HEK293 (cell line): ENCODE data around the gene JMJD7.

Experiments
- CTCF ChIA-PET: fragments of 350-600 bp; formaldehyde crosslinking; extraction: SDS; loops from one replicate; lab custom pipeline; 2021; ENCODE audit warnings: antibody characterized with exemption; lab: Yijun Ruan, JAX
- POLR2A ChIA-PET: fragments of 300-600 bp; formaldehyde crosslinking; extraction: SDS; loops from one replicate; lab custom pipeline; 2020; ENCODE audit warnings: antibody characterized with exemption, inconsistent platforms; lab: Yijun Ruan, JAX
- H3K27ac ChIP-seq: fragments of 200-500 bp; sonication (Bioruptor generic); 2 replicates; pipeline ENCODE4 v1.5.1; 2014; ENCODE audit warnings: low read depth, low read length, control low read depth, inconsistent platforms; ENCODE audit errors: extremely low read depth
- H3K36me3 ChIP-seq, 2 experiments: fragments of 200-500 bp in 1 of 2; sonication (Bioruptor generic) in 1 of 2; 1 replicate in 1 of 2; 2 replicates in 1 of 2; pipeline ENCODE4 v1.5.1; 2014 to 2017; ENCODE audit warnings: inconsistent platforms in 2 of 2, low read length in 2 of 2; ENCODE audit not compliant: control insufficient read depth in 2 of 2, insufficient read depth in 1 of 2
- H3K4me1 ChIP-seq: fragments of 200-500 bp; sonication (Bioruptor generic); 2 replicates; pipeline ENCODE4 v1.5.1; 2014; ENCODE audit warnings: mild to moderate bottlenecking, low read length, inconsistent platforms; ENCODE audit not compliant: control insufficient read depth, insufficient read depth
- H3K4me3 ChIP-seq: 2 replicates; pipeline ENCODE4 v1.5.1; 2011; ENCODE audit warnings: low read depth, mild to moderate bottlenecking, control low read depth, low read length, moderate library complexity
- H3K9me3 ChIP-seq: fragments of 200-500 bp; sonication (Bioruptor generic); 2 replicates; pipeline ENCODE4 v1.5.1; 2014; ENCODE audit warnings: low read depth, low read length, inconsistent platforms; ENCODE audit not compliant: control insufficient read depth, insufficient read depth
- BCL11A ChIP-seq: fragments of 450-650 bp; formaldehyde crosslinking; IDR thresholded peaks from 2 replicates; pipeline ENCODE4 v1.5.1; 2016; ENCODE audit warnings: low read depth, missing biosample characterization, missing genetic modification characterization
- BCL11B ChIP-seq: fragments of 450-650 bp; formaldehyde crosslinking; IDR thresholded peaks from 2 replicates; pipeline ENCODE4 v1.5.1; 2016; ENCODE audit warnings: low read depth, missing biosample characterization, missing genetic modification characterization
- FEZF1 ChIP-seq: fragments of 450-650 bp; formaldehyde crosslinking; IDR thresholded peaks from 2 replicates; pipeline ENCODE4 v1.5.1; 2016; ENCODE audit warnings: missing biosample characterization, missing genetic modification characterization
- GLI2 ChIP-seq: fragments of 450-650 bp; formaldehyde crosslinking; IDR thresholded peaks from 2 replicates; pipeline ENCODE4; 2017; ENCODE audit warnings: missing biosample characterization, missing genetic modification characterization, low read depth, borderline replicate concordance
- HOXC10 ChIP-seq: sonication (generic); formaldehyde crosslinking; IDR thresholded peaks from 2 replicates; pipeline ENCODE4 v1.8.1; 2023; ENCODE audit warnings: mild to moderate bottlenecking, missing genetic modification reagents
- HOXD13 ChIP-seq: sonication (generic); formaldehyde crosslinking; IDR thresholded peaks from 2 replicates; pipeline ENCODE4 v1.8.0; 2022; ENCODE audit warnings: missing genetic modification reagents, borderline replicate concordance
- IKZF3 ChIP-seq: fragments of 450-650 bp; IDR thresholded peaks from 2 replicates; pipeline ENCODE4 v1.5.0; 2018; ENCODE audit warnings: missing biosample characterization, mild to moderate bottlenecking, missing genetic modification characterization, moderate library complexity
- OVOL3 ChIP-seq: fragments of 450-650 bp; formaldehyde crosslinking; IDR thresholded peaks from 2 replicates; pipeline ENCODE4 v1.5.1; 2016; ENCODE audit warnings: missing biosample characterization, missing genetic modification characterization
- ZBTB48 ChIP-seq: fragments of 450-650 bp; formaldehyde crosslinking; IDR thresholded peaks from 2 replicates; pipeline ENCODE4 v1.5.1; 2016; ENCODE audit warnings: missing biosample characterization, missing genetic modification characterization
- ZFP41 ChIP-seq: fragments of 450-650 bp; formaldehyde crosslinking; IDR thresholded peaks from 2 replicates; pipeline ENCODE4 v1.5.1; 2016; ENCODE audit warnings: missing biosample characterization, missing genetic modification characterization, borderline replicate concordance
- ZNF114 ChIP-seq: fragments of 450-650 bp; formaldehyde crosslinking; IDR thresholded peaks from 2 replicates; pipeline ENCODE4 v1.5.0; 2017; ENCODE audit warnings: missing biosample characterization, missing genetic modification characterization
- ZNF121 ChIP-seq: fragments of 450-650 bp; formaldehyde crosslinking; IDR thresholded peaks from 2 replicates; pipeline ENCODE4 v1.5.1; 2016; ENCODE audit warnings: missing biosample characterization, missing genetic modification characterization
- ZNF138 ChIP-seq: fragments of 450-650 bp; formaldehyde crosslinking; IDR thresholded peaks from 2 replicates; pipeline ENCODE4 v1.5.1; 2016; ENCODE audit warnings: missing biosample characterization, missing genetic modification characterization, borderline replicate concordance
- ZNF175 ChIP-seq: fragments of 450-650 bp; formaldehyde crosslinking; IDR thresholded peaks from 2 replicates; pipeline ENCODE4 v1.5.1; 2016; ENCODE audit warnings: missing biosample characterization, missing genetic modification characterization
- ZNF211 ChIP-seq: fragments of 450-650 bp; formaldehyde crosslinking; IDR thresholded peaks from 2 replicates; pipeline ENCODE4 v1.5.1; 2016; ENCODE audit warnings: low read depth, missing biosample characterization, missing genetic modification characterization
- ZNF221 ChIP-seq: fragments of 450-650 bp; formaldehyde crosslinking; IDR thresholded peaks from 2 replicates; pipeline ENCODE4 v1.5.1; 2017; ENCODE audit warnings: missing biosample characterization, missing genetic modification characterization, borderline replicate concordance
- ZNF24 ChIP-seq: fragments of 450-650 bp; formaldehyde crosslinking; IDR thresholded peaks from 2 replicates; pipeline ENCODE4 v1.5.1; 2016; ENCODE audit warnings: missing biosample characterization, missing genetic modification characterization
- ZNF350 ChIP-seq: fragments of 450-650 bp; formaldehyde crosslinking; IDR thresholded peaks from 2 replicates; pipeline ENCODE4 v1.5.0; 2017; ENCODE audit warnings: missing biosample characterization, mild to moderate bottlenecking, missing genetic modification characterization
- ZNF394 ChIP-seq: fragments of 450-650 bp; formaldehyde crosslinking; IDR thresholded peaks from 2 replicates; pipeline ENCODE4 v1.5.1; 2016; ENCODE audit warnings: missing biosample characterization, missing genetic modification characterization, mild to moderate bottlenecking, moderate library complexity, borderline replicate concordance
- ZNF404 ChIP-seq: fragments of 450-650 bp; formaldehyde crosslinking; IDR thresholded peaks from 2 replicates; pipeline ENCODE4 v1.5.1; 2017; ENCODE audit warnings: missing biosample characterization, missing genetic modification characterization
- ZNF416 ChIP-seq: fragments of 450-650 bp; formaldehyde crosslinking; IDR thresholded peaks from 2 replicates; pipeline ENCODE4 v1.5.1; 2016; ENCODE audit warnings: missing biosample characterization, missing genetic modification characterization
- ZNF555 ChIP-seq: fragments of 450-650 bp; formaldehyde crosslinking; conservative IDR thresholded peaks from 2 replicates; pipeline ENCODE4 v1.5.1; 2017; ENCODE audit warnings: missing biosample characterization, mild to moderate bottlenecking, missing genetic modification characterization, inconsistent platforms
- ZNF558 ChIP-seq: fragments of 450-650 bp; formaldehyde crosslinking; IDR thresholded peaks from 2 replicates; pipeline ENCODE4 v1.5.1; 2016; ENCODE audit warnings: missing biosample characterization, missing genetic modification characterization
- ZNF777 ChIP-seq: fragments of 450-650 bp; formaldehyde crosslinking; IDR thresholded peaks from 2 replicates; pipeline ENCODE4 v1.5.1; 2017; ENCODE audit warnings: missing biosample characterization, missing genetic modification characterization, borderline replicate concordance
- ZSCAN30 ChIP-seq: fragments of 450-650 bp; IDR thresholded peaks from 2 replicates; pipeline ENCODE4 v1.5.1; 2018; ENCODE audit warnings: missing biosample characterization, mild to moderate bottlenecking, missing genetic modification characterization, moderate library complexity
- TF ChIP-seq, protein P1 (sequence below): fragments of 450-650 bp; formaldehyde crosslinking; IDR thresholded peaks from 2 replicates; pipeline ENCODE4 v1.5.1; 2016; ENCODE audit warnings: missing biosample characterization, missing genetic modification characterization

Gene JMJD7

DNA sequence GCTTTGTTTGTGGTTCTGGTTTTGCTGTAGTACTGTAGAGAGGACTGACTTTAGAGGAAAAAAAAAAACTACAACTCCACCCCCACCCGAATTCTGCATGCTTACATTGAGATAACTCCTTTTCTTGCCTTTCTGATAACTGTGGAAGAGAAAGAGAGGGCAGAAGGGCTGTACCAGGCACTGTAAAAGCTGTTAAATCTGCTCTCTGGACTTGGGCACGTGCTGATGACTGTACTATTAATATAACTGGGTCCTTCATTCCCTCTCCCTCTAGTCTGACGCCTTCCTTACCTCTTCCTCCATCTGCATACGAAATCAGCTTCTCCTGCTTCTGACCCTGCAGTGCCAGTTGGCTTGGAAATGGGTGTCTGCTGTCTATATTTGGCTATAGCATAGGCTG, 38.7 kb upstream of the JMJD7 start (continued):
- TF ChIP-seq ZNF114, result no peak

DNA sequence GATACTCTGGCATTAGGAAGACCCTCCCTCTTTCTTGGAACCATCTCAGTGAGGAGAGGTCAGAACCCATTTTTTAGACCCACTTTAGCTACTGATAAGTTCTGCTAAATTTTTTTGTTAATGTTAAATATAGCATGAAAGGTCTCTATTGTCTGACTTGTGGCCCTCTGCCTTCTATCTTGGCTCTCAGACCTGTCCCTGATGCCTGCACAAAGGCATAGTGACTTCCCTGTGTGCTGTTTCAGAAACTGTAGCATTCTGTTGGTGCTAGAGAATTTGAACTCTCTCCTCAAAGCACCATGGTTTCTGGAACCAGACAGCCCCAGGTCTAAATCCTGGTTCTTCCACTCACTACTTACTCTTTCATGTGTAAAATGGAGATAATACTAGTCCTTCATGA, 38.2 kb upstream of the JMJD7 start:
- H3K36me3 ChIP-seq, result no peaks in the 10 kb centered on the region
- POLR2A ChIA-PET, result interaction anchor here (0.7 kb wide), 1 partner anchor 10 kb away, joined by 3 read pairs; no protein-coding TSS in a partner anchor
- no peak overlapping the region for H3K27ac ChIP-seq
- no peaks in the 10 kb centered on the region for H3K4me1 ChIP-seq
- H3K9me3 ChIP-seq, result no peaks in the 10 kb centered on the region
- CTCF ChIA-PET, result interaction anchor here (0.9 to 4.9 kb wide), 3 partner anchors 13 to 20 kb away, joined by 3 to 24 read pairs (median 4); partner anchors contain the start of gene MAPKBP1
- H3K4me3 ChIP-seq, result no peak overlapping the region
- TF ChIP-seq BCL11A (tag by site-specific recombination) (no peak), IKZF3 (no peak), ZNF777 (tag by site-specific recombination) (no peak), ZBTB48 (no peak), ZNF558 (tag by site-specific recombination) (no peak), ZNF555 (tag by site-specific recombination) (no peak), HOXD13 (no peak), FEZF1 (tag by site-specific recombination) (no peak), ZNF416 (no peak), ZNF221 (tag by site-specific recombination) (no peak), ZNF394 (tag by site-specific recombination) (no peak), ZNF24 (tag by site-specific recombination) (no peak), ZSCAN30 (tag by site-specific recombination) (no peak), ZFP41 (tag by site-specific recombination) (no peak), ZNF175 (tag by site-specific recombination) (no peak), BCL11B (tag by site-specific recombination) (no peak), GLI2 (no peak), ZNF121 (tag by site-specific recombination) (no peak), ZNF211 (tag by site-specific recombination) (no peak)
- TF ChIP-seq, protein P1, sequence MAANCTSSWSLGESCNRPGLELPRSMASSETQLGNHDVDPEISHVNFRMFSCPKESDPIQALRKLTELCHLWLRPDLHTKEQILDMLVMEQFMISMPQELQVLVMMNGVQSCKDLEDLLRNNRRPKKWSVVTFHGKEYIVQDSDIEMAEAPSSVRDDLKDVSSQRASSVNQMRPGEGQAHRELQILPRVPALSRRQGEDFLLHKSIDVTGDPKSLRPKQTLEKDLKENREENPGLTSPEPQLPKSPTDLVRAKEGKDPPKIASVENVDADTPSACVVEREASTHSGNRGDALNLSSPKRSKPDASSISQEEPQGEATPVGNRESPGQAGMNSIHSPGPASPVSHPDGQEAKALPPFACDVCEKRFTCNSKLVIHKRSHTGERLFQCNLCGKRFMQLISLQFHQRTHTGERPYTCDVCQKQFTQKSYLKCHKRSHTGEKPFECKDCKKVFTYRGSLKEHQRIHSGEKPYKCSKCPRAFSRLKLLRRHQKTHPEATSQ (tag by site-specific recombination), result no peak

DNA sequence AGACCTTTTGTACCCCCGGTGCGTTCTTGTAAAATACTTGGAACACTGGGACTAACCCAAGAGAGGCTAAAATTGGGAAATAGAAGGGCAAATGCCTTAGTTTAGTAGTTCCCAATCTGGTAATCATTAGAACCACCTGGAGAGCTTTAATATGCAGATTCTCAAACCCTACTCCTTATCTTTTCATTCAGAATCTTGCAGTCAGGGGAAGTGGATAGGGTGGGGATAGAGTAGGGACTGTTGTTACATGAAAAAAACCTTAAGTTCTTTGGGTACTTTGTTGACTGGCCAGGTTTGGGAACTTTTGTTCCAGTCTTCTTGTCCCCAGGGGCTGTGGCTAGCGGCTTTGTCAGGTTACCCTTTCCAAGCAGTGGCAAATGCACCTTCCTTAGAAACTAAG, 37.7 kb upstream of the JMJD7 start:
- Histone ChIP-seq H3K9me3 (no peaks in the 10 kb centered on the region), H3K27ac (no peak overlapping the region), H3K36me3 (no peaks in the 10 kb centered on the region), H3K4me3 (no peak overlapping the region), H3K4me1 (no peaks in the 10 kb centered on the region)
- ChIA-PET CTCF (interaction anchor here (4.9 kb wide), 1 partner anchor 17 kb away, joined by 24 read pairs; the partner anchor contains the start of gene MAPKBP1), POLR2A (no interaction called here)
- TF ChIP-seq OVOL3, result no peak
- no peak for TF ChIP-seq HOXC10 (CRISPR knock-in tag)
- TF ChIP-seq ZNF404 (tag by site-specific recombination), result no peak
- TF ChIP-seq ZNF138 (tag by site-specific recombination), result no peak
- no peak for TF ChIP-seq ZNF350 (tag by site-specific recombination)
